SJSA1 (cell line): ENCODE measurements around the gene GOLGA6C. TPM values are rescaled to one million over a fixed set of nuclear protein-coding genes. Genes with fewer than 3 reads are reported as not detected.
"Not testable (repeated sequence)": the region's sequence is repeated elsewhere in the genome, so short reads cannot be mapped to it uniquely, and the experiment has no call there.

Source experiments
- DNase-seq, 2 experiments: peaks; one replicate each; pipeline ENCODE4 v3.0.0-alpha.2; 2015 to 2020; ENCODE audit warnings: low spot score in 2 of 2, low read depth in 1 of 2
- H3K27ac ChIP-seq: fragments of 250-450 bp; sonication (Bioruptor Pico); 2 replicates; pipeline ENCODE4 v1.5.1; 2020; ENCODE audit warnings: mild to moderate bottlenecking, moderate library complexity
- H3K27me3 ChIP-seq: fragments of 250-450 bp; sonication (Bioruptor Pico); replicated peaks from 2 replicates; pipeline ENCODE4 v1.5.1; 2020; ENCODE audit warnings: mild to moderate bottlenecking, moderate library complexity
- H3K36me3 ChIP-seq: fragments of 250-450 bp; sonication (Bioruptor Pico); 2 replicates; pipeline ENCODE4 v1.5.1; 2020; ENCODE audit warnings: mild to moderate bottlenecking
- H3K4me1 ChIP-seq: fragments of 250-450 bp; sonication (Bioruptor Pico); replicated peaks from 2 replicates; pipeline ENCODE4 v1.6.1; 2021; ENCODE audit warnings: mild to moderate bottlenecking
- H3K4me3 ChIP-seq: fragments of 250-450 bp; sonication (Bioruptor Pico); 2 replicates; pipeline ENCODE4 v1.5.1; 2020; ENCODE audit warnings: mild to moderate bottlenecking
- H3K9me3 ChIP-seq: fragments of 250-450 bp; sonication (Bioruptor Pico); replicated peaks from 2 replicates; pipeline ENCODE4 v1.5.1; 2020; ENCODE audit warnings: mild to moderate bottlenecking
- total RNA-seq: library from RNA; depleted of rRNA; stranded (reverse); fragments of >200 nt; shearing (Covaris generic); gene quantifications from 2 replicates; pipeline ENCODE4 v1.2.3, GENCODE V29; 2014; rRNA removed

The GOLGA6C gene
- total RNA-seq, 1 experiment from 2014 or later = not detected

GRCh38 chr15:75302753-75303152, 44.6 kb downstream of the GOLGA6C start:
- DNase-seq, H3K4me3 ChIP-seq, H3K36me3 ChIP-seq, H3K9me3 ChIP-seq, H3K27ac ChIP-seq, H3K4me1 ChIP-seq: not testable (repeated sequence)
- H3K27me3 ChIP-seq = peaks cover 22% of the 10 kb centered on the region

GRCh38 chr15:75306188-75306587, 48.1 kb downstream of the GOLGA6C start:
- no peaks in the 10 kb centered on the region for H3K36me3 ChIP-seq
- peaks cover 26% of the 10 kb centered on the region for H3K27me3 ChIP-seq
- DNase-seq = no peak
- H3K27ac ChIP-seq = no peak overlapping the region
- H3K4me1 ChIP-seq = no peaks in the 10 kb centered on the region
- no peak overlapping the region for H3K4me3 ChIP-seq
- H3K9me3 ChIP-seq = no peaks in the 10 kb centered on the region

DNA sequence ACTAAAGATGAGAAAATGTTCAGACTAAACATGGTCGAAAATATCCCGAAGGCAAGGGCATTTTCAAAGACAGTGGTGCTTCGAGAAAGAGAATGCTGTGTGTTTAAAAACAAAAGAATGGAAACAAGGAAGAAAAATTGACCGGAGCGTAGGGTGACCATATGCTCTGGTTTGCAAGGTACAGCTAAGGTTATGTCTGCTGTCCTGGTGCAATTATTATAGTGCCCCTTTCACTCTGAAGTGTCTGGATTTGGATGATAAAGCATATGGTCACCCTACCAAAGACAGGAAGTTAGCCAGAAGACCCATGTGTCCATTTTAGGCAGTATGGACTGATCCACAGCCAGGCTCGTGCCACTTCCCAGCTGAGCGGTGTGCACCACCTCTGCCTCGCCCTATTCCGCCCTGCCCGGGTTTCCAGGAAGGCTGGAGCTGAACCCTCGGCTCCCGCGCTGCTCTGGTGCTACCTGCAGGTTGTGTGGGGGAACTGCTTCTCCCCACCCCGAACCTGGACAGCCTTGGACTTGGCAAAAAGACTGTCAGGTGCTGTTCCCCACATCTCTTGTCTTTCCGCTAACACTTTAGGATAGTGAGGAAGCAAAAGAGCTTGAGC, 49.8 kb downstream of the GOLGA6C start:
- peaks cover 26% of the 10 kb centered on the region for H3K27me3 ChIP-seq
- peak; percentile 4 to 56 for DNase-seq

GRCh38 chr15:75309711-75310110, 51.6 kb downstream of the GOLGA6C start:
- no peak overlapping the region for H3K4me3 ChIP-seq
- H3K27me3 ChIP-seq = peaks cover 16% of the 10 kb centered on the region
- no peak overlapping the region for H3K27ac ChIP-seq
- H3K4me1 ChIP-seq = no peaks in the 10 kb centered on the region
- no peaks in the 10 kb centered on the region for H3K9me3 ChIP-seq
- DNase-seq = no peak
- no peaks in the 10 kb centered on the region for H3K36me3 ChIP-seq

More for the DNA sequence above, 49.8 kb downstream of the GOLGA6C start:
- Histone ChIP-seq H3K36me3 (no peaks in the 10 kb centered on the region), H3K9me3 (no peaks in the 10 kb centered on the region), H3K4me1 (no peaks in the 10 kb centered on the region), H3K4me3 (no peak overlapping the region), H3K27ac (no peak overlapping the region)

- H3K36me3 ChIP-seq, H3K27me3 ChIP-seq, H3K4me3 ChIP-seq, H3K9me3 ChIP-seq, H3K4me1 ChIP-seq, H3K27ac ChIP-seq: not testable (repeated sequence)
- peak in 1 of 2 experiments; percentile 18 for DNase-seq
These were observed 54.4 kb downstream of the GOLGA6C start for GRCh38 chr15:75312548-75312947.

GRCh38 chr15:75313116-75313845, 55.1 kb downstream of the GOLGA6C start:
- Histone ChIP-seq H3K4me1 (no peaks in the 10 kb centered on the region), H3K4me3 (no peak overlapping the region), H3K27ac (no peak overlapping the region), H3K9me3 (no peaks in the 10 kb centered on the region), H3K27me3 (no peaks in the 10 kb centered on the region; the same call in 1 of the 2 replicates), H3K36me3 (no peaks in the 10 kb centered on the region)
- no peak for DNase-seq

GRCh38 chr15:75314552-75315290, 56.6 kb downstream of the GOLGA6C start:
- Histone ChIP-seq H3K4me1 (no peaks in the 10 kb centered on the region), H3K27ac (no peak overlapping the region), H3K9me3 (no peaks in the 10 kb centered on the region), H3K27me3 (no peaks in the 10 kb centered on the region), H3K36me3 (no peaks in the 10 kb centered on the region), H3K4me3 (no peak overlapping the region)
- no peak for DNase-seq

DNA sequence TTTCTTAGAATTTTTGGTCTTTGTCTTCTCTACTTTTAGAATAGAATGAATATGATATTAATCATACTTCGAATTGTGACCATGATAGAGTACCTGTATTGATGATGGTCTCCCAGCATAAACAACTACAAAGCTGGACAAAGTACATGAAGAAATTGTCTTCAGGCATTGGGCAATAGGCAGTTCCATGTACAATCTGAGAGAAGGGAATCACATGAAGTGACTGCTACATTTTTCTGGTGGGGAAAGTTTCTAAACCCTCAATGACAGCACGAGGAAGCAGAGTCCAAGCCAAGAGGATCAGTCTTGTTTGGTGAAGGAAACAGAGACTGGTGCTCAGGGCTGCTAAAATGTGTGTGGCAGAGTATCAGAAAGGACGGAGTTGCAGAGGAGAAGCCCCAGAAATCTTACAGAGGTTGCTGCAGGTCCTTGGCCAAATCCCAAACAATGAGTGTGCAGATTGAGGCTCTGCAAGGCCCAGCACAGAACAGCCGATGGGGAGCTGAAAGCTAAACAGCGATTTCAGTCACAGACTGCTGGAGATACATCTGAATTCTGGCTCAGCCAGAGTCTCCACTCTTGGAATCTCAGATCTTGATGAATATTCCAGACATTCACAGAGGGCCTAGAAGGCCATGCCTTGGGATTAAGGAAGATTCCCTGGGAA, 61.2 kb downstream of the GOLGA6C start:
- not testable (repeated sequence) for H3K27ac ChIP-seq, DNase-seq

More for the DNA sequence above, 61.2 kb downstream of the GOLGA6C start:
- not testable (repeated sequence) for H3K36me3 ChIP-seq, H3K27me3 ChIP-seq, H3K9me3 ChIP-seq, H3K4me1 ChIP-seq, H3K4me3 ChIP-seq

Other genes with a start within 250 kb of the GOLGA6C start
- 12.9 and 25.0 TPM in 2 replicates for gene PPCDC, start 234.7 kb upstream of the GOLGA6C start, total RNA-seq
- 21.8 and 22.7 TPM in 2 replicates for gene C15orf39, start 56.5 kb upstream of the GOLGA6C start, total RNA-seq
- gene GOLGA6D, start 24.5 kb downstream of the GOLGA6C start, total RNA-seq = not detected in 2 replicates
- gene COMMD4, start 77.7 kb downstream of the GOLGA6C start, total RNA-seq = 106 and 156 TPM in 2 replicates
- 0.29 and 1.6 TPM in 2 replicates for gene NEIL1, start 88.7 kb downstream of the GOLGA6C start, total RNA-seq
- 55.7 and 122 TPM in 2 replicates for gene MAN2C1, start 110.3 kb downstream of the GOLGA6C start, total RNA-seq
- 11.7 and 29.4 TPM in 2 replicates for gene SIN3A, start 193.4 kb downstream of the GOLGA6C start, total RNA-seq